ENCODE results near the gene RGS16.

DNA sequence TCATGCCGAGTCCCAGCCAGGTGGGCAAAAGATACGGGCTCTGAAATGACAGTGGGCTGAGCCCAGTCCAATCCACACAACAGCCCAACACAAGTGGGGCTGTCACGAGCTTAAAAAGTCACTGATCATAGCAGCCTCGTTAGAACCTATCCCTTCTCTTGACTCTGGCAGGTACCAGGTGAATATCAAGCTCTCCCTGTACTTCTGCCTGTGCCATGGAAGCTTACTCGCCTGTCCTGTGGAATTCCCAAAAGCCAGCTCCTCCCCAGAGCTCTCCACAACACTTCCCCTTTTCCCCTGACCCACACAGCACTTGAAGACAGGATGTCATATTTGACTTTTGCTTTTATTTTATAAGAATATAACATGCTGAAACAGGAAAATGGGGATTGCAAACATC, 5.9 kb downstream of the RGS16 start:
- TF ChIP-seq CTCF (IDR thresholded peaks at IDR 0.05) (no peak), POLR2A (IDR thresholded peaks at IDR 0.05) (no peak)

All from Peyer's patch (tissue), 4 donors.